Endothelial cell of umbilical vein (primary cell): Measurements from ENCODE around the gene SPTY2D1.

Source experiments
- CTCF ChIP-seq, 2 donors: IDR thresholded peaks; 1 replicate in 1 of 2; 2 replicates in 1 of 2; pipeline ENCODE4 v1.5.1; 2011; ENCODE audit warnings: low read length in 2 of 2, mild to moderate bottlenecking in 2 of 2, moderate library complexity in 2 of 2, control low read depth in 1 of 2, inconsistent platforms in 1 of 2, low read depth in 1 of 2; ENCODE audit not compliant: insufficient read depth in 1 of 2; ENCODE audit errors: extremely low read depth in 1 of 2
- EZH2 ChIP-seq: IDR thresholded peaks from 2 replicates; pipeline ENCODE4 v1.6.1; 2012; ENCODE audit warnings: borderline replicate concordance, low read depth, mild to moderate bottlenecking, moderate library complexity, low read length, inconsistent platforms; ENCODE audit not compliant: severe bottlenecking
- FOS ChIP-seq: IDR thresholded peaks from 2 replicates; pipeline ENCODE4 v1.6.1; 2011; ENCODE audit warnings: mild to moderate bottlenecking, low read length, moderate library complexity, borderline replicate concordance; ENCODE audit not compliant: insufficient read depth
- GATA2 ChIP-seq: IDR thresholded peaks from 2 replicates; pipeline ENCODE4 v1.7.0; 2011; ENCODE audit warnings: low read depth, mild to moderate bottlenecking, moderate library complexity, mixed read lengths, low read length; ENCODE audit not compliant: insufficient read length, insufficient read depth
- JUN ChIP-seq: IDR thresholded peaks from 2 replicates; pipeline ENCODE4 v1.6.1; 2011; ENCODE audit warnings: borderline replicate concordance, low read depth; ENCODE audit not compliant: insufficient read length, insufficient read depth
- MAX ChIP-seq: IDR thresholded peaks from 2 replicates; pipeline ENCODE4 v1.6.1; 2011; ENCODE audit not compliant: insufficient read depth, insufficient read length
- POLR2A ChIP-seq: IDR thresholded peaks from 2 replicates; pipeline ENCODE4 v1.6.1; 2012; ENCODE audit warnings: low read depth, mild to moderate bottlenecking, control low read depth, low read length
- POLR2AphosphoS5 ChIP-seq: IDR thresholded peaks from 2 replicates; pipeline ENCODE4 v1.6.1; 2012; ENCODE audit warnings: low read depth, mild to moderate bottlenecking, control low read depth, low read length, moderate library complexity; ENCODE audit not compliant: insufficient read depth

GRCh38 chr11:18669219-18669596 is 35.1 kb upstream of the SPTY2D1 start:
- TF ChIP-seq CTCF (IDR thresholded peaks at IDR 0.05; ENCODE audit: extremely low read depth in 1 of 2, insufficient read depth in 1 of 2, low read depth in 1 of 2, low read length in 2 of 2) (no peak), POLR2AphosphoS5 (no peak), EZH2 (no peak), POLR2A (no peak), FOS (no peak), GATA2 (no peak), MAX (no peak), JUN (no peak)
